ENCODE measurements around the gene MAGEF1.

Gene MAGEF1

DNA sequence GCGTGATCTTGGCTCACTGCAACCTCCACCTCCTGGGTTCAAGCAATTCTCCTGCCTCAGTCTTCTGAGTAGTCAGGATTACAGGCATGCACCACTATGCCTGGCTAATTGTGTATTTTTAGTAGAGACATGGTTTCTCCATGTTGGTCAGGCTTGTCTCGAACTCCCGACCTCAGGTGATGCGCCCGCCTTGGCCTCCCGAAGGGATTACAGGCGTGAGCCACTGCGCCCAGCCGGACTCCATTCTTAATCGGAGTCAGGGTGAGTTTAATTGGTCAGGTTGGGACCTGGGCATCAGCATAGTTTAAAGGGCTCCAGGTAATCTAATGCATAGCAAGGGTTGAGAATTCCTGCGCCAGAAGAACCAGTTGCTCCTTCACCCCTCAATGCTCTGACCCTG, 29.2 kb downstream of the MAGEF1 start:
- Histone ChIP-seq H3K9ac (no peak overlapping the region), H3K27ac (no peak overlapping the region), H3K9me3 (replicated peaks in 1 of 11) (peaks cover 0 to 6% (median 0%) of the 10 kb centered on the region in 11 experiments; a peak in 3 of 22 replicates), H4K20me1 (no peaks in the 10 kb centered on the region), H3K4me2 (no peak overlapping the region), H3K4me3 (no peak overlapping the region), H3K4me1 (peaks cover 45 to 69% (median 57%) of the 10 kb centered on the region in 10 experiments), H3K27me3 (peaks cover 0 to 9% (median 0%) of the 10 kb centered on the region in 11 experiments; a peak in 2 of 22 replicates), H3K36me3 (no peaks in the 10 kb centered on the region)
- no peak for TF ChIP-seq Cebpa-rat (IDR thresholded peaks at IDR 0.05)

- Histone ChIP-seq H3K9ac (no peak overlapping the region), H3K4me3 (no peak overlapping the region), H3K4me1 (peaks cover 43 to 69% (median 57%) of the 10 kb centered on the region in 10 experiments), H3K27ac (no peak overlapping the region), H3K27me3 (peaks cover 0 to 9% (median 0%) of the 10 kb centered on the region in 11 experiments; a peak in 2 of 22 replicates), H3K4me2 (peak overlapping the region in 6 of 11 experiments; percentile 90 to 96 (median 92); a peak in 5 of 22 replicates), H3K36me3 (no peaks in the 10 kb centered on the region), H4K20me1 (no peaks in the 10 kb centered on the region), H3K9me3 (replicated peaks in 1 of 11) (peaks cover 0 to 6% (median 0%) of the 10 kb centered on the region in 11 experiments; a peak in 3 of 22 replicates)
- no peak for TF ChIP-seq Cebpa-rat (IDR thresholded peaks at IDR 0.05)
Observed at GRCh38 chr3:184680385-184681345, 31.2 kb downstream of the MAGEF1 start.

GRCh38 chr3:184679056-184679816, 32.6 kb downstream of the MAGEF1 start:
- H3K27me3 ChIP-seq: peaks cover 0 to 9% (median 0%) of the 10 kb centered on the region in 11 experiments; a peak in 2 of 22 replicates
- H3K9ac ChIP-seq: peak overlapping the region in 9 of 11 experiments; percentile 3 to 65 (median 51); a peak in 15 of 22 replicates
- peak overlapping the region; percentile 77 to 96 (median 92) for H3K4me2 ChIP-seq
- peaks cover 0 to 5% (median 0%) of the 10 kb centered on the region in 11 experiments; a peak in 3 of 22 replicates for H3K9me3 ChIP-seq (replicated peaks in 1 of 11)
- peak overlapping the region in 6 of 10 experiments; percentile 6 to 50 (median 27); a peak in 7 of 20 replicates for H3K4me3 ChIP-seq
- no peaks in the 10 kb centered on the region for H3K36me3 ChIP-seq
- H4K20me1 ChIP-seq: no peaks in the 10 kb centered on the region
- TF ChIP-seq Cebpa-rat (IDR thresholded peaks at IDR 0.05): no peak
- peak overlapping the region in 7 of 11 experiments; percentile 7 to 74 (median 61); a peak in 10 of 22 replicates for H3K27ac ChIP-seq
- peaks cover 40 to 63% (median 53%) of the 10 kb centered on the region in 10 experiments for H3K4me1 ChIP-seq

DNA sequence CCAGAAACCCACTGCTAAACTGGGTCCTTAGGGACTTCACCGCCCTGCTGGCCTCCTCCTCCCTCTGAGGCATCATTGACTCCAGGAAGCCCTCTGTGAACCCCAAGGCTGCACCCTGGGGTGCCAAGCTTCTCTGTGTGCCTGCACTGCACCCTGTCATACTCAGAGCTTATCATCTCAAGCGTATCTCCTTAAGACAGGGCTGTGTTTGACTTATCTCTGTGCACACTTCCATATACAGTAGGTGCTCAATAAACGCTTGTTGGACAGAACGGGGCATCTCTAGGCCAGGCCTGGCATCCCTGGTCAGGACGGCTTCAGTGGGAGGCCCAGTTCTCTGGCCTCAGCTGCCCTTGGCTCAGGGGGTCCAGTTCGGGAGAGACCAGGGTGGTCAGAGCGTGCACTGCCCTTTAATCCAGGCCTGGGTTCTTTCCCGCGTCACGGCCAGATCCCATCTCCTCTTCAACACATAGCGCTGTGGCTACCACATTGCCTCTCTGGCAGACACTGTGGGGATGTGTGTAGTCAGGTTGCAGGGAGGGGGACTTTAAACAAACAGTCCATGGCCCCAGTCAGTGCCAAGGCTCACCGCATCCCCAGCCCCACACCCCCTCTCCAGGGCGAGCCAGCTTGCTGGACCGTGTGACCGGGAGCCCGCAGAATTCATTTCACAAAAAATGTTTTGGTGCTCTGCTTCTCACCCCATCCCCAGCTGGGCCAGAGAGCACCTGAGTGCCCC, 33.4 kb downstream of the MAGEF1 start:
- Histone ChIP-seq H3K9ac (peak overlapping the region in 9 of 11 experiments; percentile 20 to 65 (median 51); a peak in 15 of 22 replicates), H3K4me1 (peaks cover 40 to 67% (median 53%) of the 10 kb centered on the region in 10 experiments), H3K27ac (peak overlapping the region in 8 of 11 experiments; percentile 45 to 74 (median 64); a peak in 14 of 22 replicates), H4K20me1 (no peaks in the 10 kb centered on the region), H3K36me3 (no peaks in the 10 kb centered on the region), H3K9me3 (replicated peaks in 1 of 11) (no peaks in the 10 kb centered on the region; a peak in 1 of 22 replicates), H3K4me2 (peak overlapping the region; percentile 77 to 96 (median 92)), H3K27me3 (peaks cover 0 to 9% (median 0%) of the 10 kb centered on the region in 11 experiments; a peak in 2 of 22 replicates), H3K4me3 (peak overlapping the region in 8 of 10 experiments; percentile 18 to 56 (median 29); a peak in 9 of 20 replicates)
- TF ChIP-seq Cebpa-rat (IDR thresholded peaks at IDR 0.05): no peak

DNA sequence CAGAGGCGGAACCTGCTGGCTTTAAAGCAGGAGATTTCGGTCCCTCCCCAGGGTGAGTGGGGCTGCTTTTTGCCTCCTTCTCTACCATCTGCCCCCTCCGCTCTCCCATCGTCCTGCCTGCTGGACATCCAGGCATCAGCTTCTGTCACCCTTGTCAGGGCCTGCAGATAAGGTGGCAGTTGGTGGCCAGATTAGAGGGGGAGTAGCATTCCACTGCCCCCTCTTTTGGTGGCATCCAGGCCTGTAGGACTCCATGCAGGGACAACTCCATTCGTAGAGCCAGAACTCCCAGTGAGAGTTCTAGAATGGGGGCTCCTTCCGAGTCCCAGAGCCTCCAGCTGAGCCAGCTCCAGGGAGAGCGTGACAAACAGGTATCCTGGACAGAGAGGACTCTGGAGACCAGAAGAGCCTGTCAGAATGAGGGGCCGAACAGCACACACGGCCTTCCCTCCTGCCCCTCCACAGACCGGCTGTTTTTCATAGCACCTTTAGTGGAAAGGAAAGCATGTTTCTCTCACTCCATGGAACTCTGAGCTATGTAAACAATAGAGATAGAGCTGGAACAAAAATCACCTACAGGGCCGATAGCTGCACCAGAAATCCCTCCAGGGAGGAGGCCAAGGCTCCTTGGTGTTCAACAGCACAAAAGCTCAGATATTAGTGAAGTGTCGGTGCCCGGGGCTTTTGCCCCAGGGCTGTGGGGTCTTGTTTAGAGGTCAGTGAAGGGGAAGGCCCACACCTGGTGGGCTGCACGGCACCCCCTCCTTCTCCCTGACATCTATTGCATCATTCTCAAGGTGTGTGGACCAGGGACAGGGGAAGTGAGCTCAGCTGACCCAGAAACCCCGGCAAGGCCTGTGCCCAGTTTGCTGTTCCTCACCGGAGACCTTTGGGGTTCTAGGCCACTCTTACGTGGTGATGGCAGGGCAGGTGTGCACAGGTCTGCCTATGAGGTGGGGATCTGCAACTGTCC, 34.2 kb downstream of the MAGEF1 start:
- Histone ChIP-seq H3K4me2 (peak overlapping the region; percentile 77 to 96 (median 92)), H3K27ac (peak overlapping the region in 8 of 11 experiments; percentile 45 to 74 (median 64); a peak in 16 of 22 replicates), H3K4me1 (peaks cover 40 to 71% (median 53%) of the 10 kb centered on the region in 10 experiments), H3K27me3 (peaks cover 0 to 9% (median 0%) of the 10 kb centered on the region in 11 experiments; a peak in 2 of 22 replicates), H4K20me1 (no peaks in the 10 kb centered on the region), H3K4me3 (peak overlapping the region in 8 of 10 experiments; percentile 19 to 56 (median 28); a peak in 13 of 20 replicates), H3K9me3 (replicated peaks in 1 of 11) (no peaks in the 10 kb centered on the region), H3K36me3 (no peaks in the 10 kb centered on the region), H3K9ac (peak overlapping the region in 10 of 11 experiments; percentile 18 to 65 (median 51); a peak in 19 of 22 replicates)
- TF ChIP-seq Cebpa-rat (IDR thresholded peaks at IDR 0.05): peak in 3 of 11 experiments; percentile 8 to 59 (median 12); a peak in 3 of 22 replicates

GRCh38 chr3:184676927-184677326, 34.9 kb downstream of the MAGEF1 start:
- Histone ChIP-seq H3K9me3 (replicated peaks in 1 of 11) (no peaks in the 10 kb centered on the region), H3K4me2 (peak overlapping the region; percentile 77 to 96 (median 92)), H3K4me1 (peaks cover 40 to 68% (median 53%) of the 10 kb centered on the region in 10 experiments), H3K9ac (peak overlapping the region in 10 of 11 experiments; percentile 18 to 65 (median 51); a peak in 15 of 22 replicates), H3K27ac (peak overlapping the region in 8 of 11 experiments; percentile 45 to 74 (median 64); a peak in 16 of 22 replicates), H3K36me3 (no peaks in the 10 kb centered on the region), H4K20me1 (no peaks in the 10 kb centered on the region), H3K4me3 (peak overlapping the region in 6 of 10 experiments; percentile 27 to 56 (median 28); a peak in 11 of 20 replicates), H3K27me3 (peaks cover 0 to 9% (median 0%) of the 10 kb centered on the region in 11 experiments; a peak in 2 of 22 replicates)
- TF ChIP-seq Cebpa-rat (IDR thresholded peaks at IDR 0.05): no peak

- Histone ChIP-seq H3K4me1 (peaks cover 35 to 54% (median 43%) of the 10 kb centered on the region in 10 experiments), H3K27me3 (peaks cover 0 to 9% (median 0%) of the 10 kb centered on the region in 11 experiments; a peak in 1 of 22 replicates), H3K27ac (no peak overlapping the region), H3K36me3 (no peaks in the 10 kb centered on the region), H4K20me1 (no peaks in the 10 kb centered on the region), H3K4me2 (peak overlapping the region in 4 of 11 experiments; percentile 12 to 46 (median 14); a peak in 3 of 22 replicates), H3K9ac (no peak overlapping the region), H3K9me3 (replicated peaks in 1 of 11) (no peaks in the 10 kb centered on the region), H3K4me3 (no peak overlapping the region)
- no peak for TF ChIP-seq Cebpa-rat (IDR thresholded peaks at IDR 0.05)
Observed at GRCh38 chr3:184674626-184675025, 37.2 kb downstream of the MAGEF1 start.

Data from BLaER1 treated with 17β-estradiol and CSF1 and Interleukin-3, amounts not matched to agents 10 nM and 100 nM (cell line).